IMR-90 (cell line): Measurements from ENCODE around the gene AFF2. TPM values are rescaled to one million over a fixed set of nuclear protein-coding genes. Genes with fewer than 3 reads are reported as not detected.

Source experiments
- ATAC-seq: fragments of 200-7000 bp; cut with Tn5 transposase; 2 replicates; pipeline ENCODE4 v1.9.1; 2020; ENCODE audit warnings: low read depth, mild to moderate bottlenecking, moderate library complexity
- BruUV-seq: library from RNA; stranded (reverse); fragments of 400-500 nt; replicated peaks from 2 replicates; lab custom pipeline; 2021; lab: Mats Ljungman, UMichigan
- CTCF ChIA-PET: fragments of 300-600 bp; formaldehyde crosslinking; extraction: SDS; loops from one replicate; lab custom pipeline; 2021; ENCODE audit warnings: antibody characterized with exemption; lab: Yijun Ruan, JAX
- POLR2A ChIA-PET: fragments of 300-600 bp; sonication (Branson Sonifier 250); formaldehyde crosslinking; loops from one replicate; lab custom pipeline; 2022; ENCODE audit warnings: antibody characterized with exemption; ENCODE audit not compliant: unreplicated experiment; lab: Charles Lee
- DNase-seq: peaks from one replicate; pipeline ENCODE4 v3.0.0; 2013
- H2AFZ ChIP-seq: replicated peaks from 2 replicates; pipeline ENCODE3; 2013; ENCODE audit warnings: low read length, mild to moderate bottlenecking; ENCODE audit not compliant: poor library complexity
- H2AK5ac ChIP-seq: 2 replicates; pipeline ENCODE4 v1.6.1; 2013; ENCODE audit warnings: low read depth, low read length, inconsistent platforms
- H2AK9ac ChIP-seq: replicated peaks from 2 replicates; pipeline ENCODE3; 2013; ENCODE audit warnings: mild to moderate bottlenecking, low read depth, low read length, moderate library complexity; ENCODE audit not compliant: poor library complexity
- H2BK120ac ChIP-seq: 2 replicates; pipeline ENCODE4 v1.6.1; 2013; ENCODE audit warnings: low read depth, low read length, inconsistent platforms
- H2BK15ac ChIP-seq: 3 replicates; pipeline ENCODE4 v1.6.1; 2013; ENCODE audit warnings: low read depth, low read length, inconsistent platforms
- H2BK20ac ChIP-seq: 2 replicates; pipeline ENCODE4 v1.6.1; 2013; ENCODE audit warnings: low read depth, mild to moderate bottlenecking, inconsistent platforms, low read length, moderate library complexity
- H2BK5ac ChIP-seq: 2 replicates; pipeline ENCODE4 v1.6.1; 2013; ENCODE audit warnings: mild to moderate bottlenecking, low read depth, low read length, inconsistent platforms; ENCODE audit not compliant: poor library complexity, severe bottlenecking
- H3K14ac ChIP-seq: replicated peaks from 2 replicates; pipeline ENCODE4 v1.6.1; 2013; ENCODE audit warnings: low read depth, low read length, inconsistent platforms
- H3K18ac ChIP-seq: 2 replicates; pipeline ENCODE4 v1.6.1; 2013; ENCODE audit warnings: low read depth, low read length, control low read depth
- H3K23ac ChIP-seq: 2 replicates; pipeline ENCODE4 v1.6.1; 2013; ENCODE audit warnings: low read depth, low read length, inconsistent platforms
- H3K27ac ChIP-seq: 2 replicates; pipeline ENCODE4 v1.5.1; 2013; ENCODE audit warnings: mild to moderate bottlenecking, control low read depth, low read length; ENCODE audit not compliant: insufficient read depth
- H3K27me3 ChIP-seq: 2 replicates; pipeline ENCODE4 v1.6.1; 2013; ENCODE audit warnings: low read length; ENCODE audit not compliant: control insufficient read depth, insufficient read depth
- H3K36me3 ChIP-seq: 2 replicates; pipeline ENCODE4 v1.6.1; 2013; ENCODE audit warnings: low read length, mixed read lengths; ENCODE audit not compliant: control insufficient read depth, insufficient read depth
- H3K4ac ChIP-seq: 2 replicates; pipeline ENCODE4 v1.6.1; 2013; ENCODE audit warnings: low read depth, low read length, inconsistent platforms
- H3K4me1 ChIP-seq: 2 replicates; pipeline ENCODE4 v1.6.1; 2013; ENCODE audit warnings: low read length, mixed read lengths; ENCODE audit not compliant: control insufficient read depth, insufficient read depth
- H3K4me2 ChIP-seq: 2 replicates; pipeline ENCODE4 v1.6.1; 2013; ENCODE audit warnings: low read depth, mild to moderate bottlenecking, control low read depth, low read length, moderate library complexity
- H3K4me3 ChIP-seq: 2 replicates; pipeline ENCODE4 v1.5.1; 2013; ENCODE audit warnings: low read depth, mild to moderate bottlenecking, control low read depth, low read length, moderate library complexity; ENCODE audit not compliant: insufficient read depth
- H3K56ac ChIP-seq: 2 replicates; pipeline ENCODE4 v1.6.1; 2013; ENCODE audit warnings: low read length, inconsistent platforms; ENCODE audit not compliant: insufficient read depth; ENCODE audit errors: extremely low read depth
- H3K79me1 ChIP-seq, 2 experiments: 2 replicates each; pipeline ENCODE4 v1.6.1; 2013; ENCODE audit warnings: low read length in 2 of 2, inconsistent platforms in 1 of 2, low read depth in 1 of 2
- H3K9ac ChIP-seq: 2 replicates; pipeline ENCODE4 v1.6.1; 2013; ENCODE audit warnings: low read depth, low read length, control low read depth
- H3K9me1 ChIP-seq: 2 replicates; pipeline ENCODE4 v1.6.1; 2013; ENCODE audit warnings: low read length, inconsistent platforms; ENCODE audit not compliant: insufficient read depth
- H3K9me3 ChIP-seq: 2 replicates; pipeline ENCODE4 v1.6.1; 2013; ENCODE audit warnings: low read length; ENCODE audit not compliant: control insufficient read depth, insufficient read depth
- H4K20me1 ChIP-seq: 2 replicates; pipeline ENCODE4 v1.6.1; 2013; ENCODE audit warnings: low read length, inconsistent platforms; ENCODE audit not compliant: insufficient read depth
- H4K5ac ChIP-seq: 2 replicates; pipeline ENCODE4 v1.6.1; 2013; ENCODE audit warnings: mild to moderate bottlenecking, low read depth, low read length, control low read depth
- H4K8ac ChIP-seq, 2 experiments: 2 replicates each; pipeline ENCODE4 v1.6.1; 2013; ENCODE audit warnings: low read depth in 2 of 2, low read length in 2 of 2, control low read depth in 1 of 2, inconsistent platforms in 1 of 2
- H4K91ac ChIP-seq: 2 replicates; pipeline ENCODE4 v1.6.1; 2013; ENCODE audit warnings: low read depth, low read length, inconsistent platforms; ENCODE audit not compliant: insufficient read depth
- CHD1 ChIP-seq: IDR thresholded peaks from 2 replicates; pipeline ENCODE4 v1.6.1; 2012; ENCODE audit warnings: low read depth, low read length, improper control_type of control experiment
- FOS ChIP-seq: fragments of 150-350 bp; IDR thresholded peaks from 2 replicates; pipeline ENCODE4 v1.6.1; 2016; ENCODE audit warnings: low read depth, low read length
- MAZ ChIP-seq: IDR thresholded peaks from 2 replicates; pipeline ENCODE4 v1.6.1; 2012; ENCODE audit warnings: low read depth, mild to moderate bottlenecking, low read length, improper control_type of control experiment, moderate library complexity, borderline replicate concordance
- POLR2A ChIP-seq: IDR thresholded peaks from 2 replicates; pipeline ENCODE4 v1.6.1; 2012; ENCODE audit warnings: mild to moderate bottlenecking, low read depth, low read length
- RCOR1 ChIP-seq: IDR thresholded peaks from 2 replicates; pipeline ENCODE4 v1.6.1; 2012; ENCODE audit warnings: mild to moderate bottlenecking, low read length, improper control_type of control experiment; ENCODE audit not compliant: insufficient replicate concordance
- RFX5 ChIP-seq: IDR thresholded peaks from 2 replicates; pipeline ENCODE4 v1.8.0; 2012; ENCODE audit warnings: low read depth, mild to moderate bottlenecking, low read length, moderate library complexity
- WGBS, 2 experiments: methylation state at CpG; one replicate each; pipeline versions ENCODE4 v1.1.5 to v1.1.7; 2013; ENCODE audit warnings: missing lambda C conversion rate in 2 of 2; ENCODE audit not compliant: insufficient read length in 1 of 2; ENCODE audit errors: extremely low coverage in 2 of 2; 5-methylcytosine and 5-hydroxymethylcytosine counted together
- dilution Hi-C: fragments of 300-500 bp; cut with HindIII; formaldehyde crosslinking; loops from one replicate; pipeline ENCODE4 v1.14.3; 2018; ENCODE audit warnings: low sequenced_read_pairs; ENCODE audit not compliant: unreplicated experiment
- in situ Hi-C: fragments of 300-500 bp; cut with MboI; formaldehyde crosslinking; loops from 3 replicates; pipeline ENCODE4 v1.14.3; 2019; ENCODE audit warnings: low sequenced_read_pairs, inconsistent platforms, mixed read lengths
- intact Hi-C: fragments of 100-400 bp; cut with micrococcal nuclease; formaldehyde crosslinking; loops from 2 replicates; pipeline ENCODE4 v1.10.0; 2022
- polyA plus RNA-seq, 3 experiments: library from polyadenylated mRNA; depleted of rRNA; stranded (reverse); fragments of >200 nt; gene quantifications; 2 replicates each; pipeline ENCODE4 v1.2.3, GENCODE V29; 2012; ENCODE audit warnings: low replicate concordance in 1 of 3
- total RNA-seq: library from RNA; depleted of rRNA; stranded (reverse); fragments of >200 nt; gene quantifications from 2 replicates; pipeline ENCODE4 v1.2.3, GENCODE V29; 2012

AFF2 gene
- total and polyA plus RNA-seq, 2 of the 4 experiments (the other 2 are of a cell fraction), result 0.15 to 0.72 TPM

- Histone ChIP-seq H2BK20ac (no peak overlapping the region), H2BK120ac (no peak overlapping the region), H3K27ac (no peak overlapping the region), H3K56ac (no peak overlapping the region), H3K9me1 (no peaks in the 10 kb centered on the region), H3K18ac (no peak overlapping the region), H4K5ac (no peak overlapping the region), H3K79me1 (no peaks in the 10 kb centered on the region), H2AFZ (no peak overlapping the region), H3K9ac (no peak overlapping the region), H2BK5ac (no peak overlapping the region), H4K20me1 (no peaks in the 10 kb centered on the region), H2AK9ac (no peak overlapping the region), H3K4me2 (no peak overlapping the region), H3K36me3 (no peaks in the 10 kb centered on the region), H3K23ac (no peak overlapping the region), H3K4me3 (no peak overlapping the region), H3K27me3 (no peaks in the 10 kb centered on the region), H2AK5ac (no peak overlapping the region), H4K91ac (no peak overlapping the region), H3K14ac (no peak overlapping the region), H3K4me1 (0 out of 2 replicates have a peak, but pooled peaks cover 1% of the 10 kb centered on the region), H3K4ac (no peak overlapping the region), H4K8ac (no peak overlapping the region), H2BK15ac (no peak overlapping the region), H3K9me3 (no peaks in the 10 kb centered on the region)
- ATAC-seq, result peak; percentile 68
- TF ChIP-seq MAZ (no peak), FOS (no peak), POLR2A (no peak), CHD1 (no peak), RFX5 (no peak), RCOR1 (no peak)
- intact Hi-C loops, result no loop called here
- in situ Hi-C loops, result no loop called here
- peak; percentile 72 for DNase-seq
- dilution Hi-C loops, result no loop called here
- WGBS, 2 experiments, result no CpG with 5 or more reads among the region's 3 CpGs
- ChIA-PET POLR2A (no interaction called here), CTCF (no interaction called here)
- no TSS peak for BruUV-seq
These were observed 374.3 kb downstream of the AFF2 start for GRCh38 chrX:148874636-148875246.
